Measurements from ENCODE around the gene MTRFR.
"Not testable (repeated sequence)": the region's sequence is repeated elsewhere in the genome, so short reads cannot be mapped to it uniquely, and the experiment has no call there.

The MTRFR gene

GRCh38 chr12:123248996-123249741 lies 15.9 kb downstream of the MTRFR start:
- DNase-seq (ENCODE audit: low spot score), result not testable (repeated sequence)

- DNase-seq (ENCODE audit: low spot score), result no peak
Observed at GRCh38 chr12:123250471-123251383, 17.5 kb downstream of the MTRFR start.

GRCh38 chr12:123251403-123252076 lies 18.3 kb downstream of the MTRFR start:
- DNase-seq (ENCODE audit: low spot score), result no peak

GRCh38 chr12:123252365-123252764 lies 19.1 kb downstream of the MTRFR start:
- not testable (repeated sequence) for DNase-seq (ENCODE audit: low spot score)

DNA sequence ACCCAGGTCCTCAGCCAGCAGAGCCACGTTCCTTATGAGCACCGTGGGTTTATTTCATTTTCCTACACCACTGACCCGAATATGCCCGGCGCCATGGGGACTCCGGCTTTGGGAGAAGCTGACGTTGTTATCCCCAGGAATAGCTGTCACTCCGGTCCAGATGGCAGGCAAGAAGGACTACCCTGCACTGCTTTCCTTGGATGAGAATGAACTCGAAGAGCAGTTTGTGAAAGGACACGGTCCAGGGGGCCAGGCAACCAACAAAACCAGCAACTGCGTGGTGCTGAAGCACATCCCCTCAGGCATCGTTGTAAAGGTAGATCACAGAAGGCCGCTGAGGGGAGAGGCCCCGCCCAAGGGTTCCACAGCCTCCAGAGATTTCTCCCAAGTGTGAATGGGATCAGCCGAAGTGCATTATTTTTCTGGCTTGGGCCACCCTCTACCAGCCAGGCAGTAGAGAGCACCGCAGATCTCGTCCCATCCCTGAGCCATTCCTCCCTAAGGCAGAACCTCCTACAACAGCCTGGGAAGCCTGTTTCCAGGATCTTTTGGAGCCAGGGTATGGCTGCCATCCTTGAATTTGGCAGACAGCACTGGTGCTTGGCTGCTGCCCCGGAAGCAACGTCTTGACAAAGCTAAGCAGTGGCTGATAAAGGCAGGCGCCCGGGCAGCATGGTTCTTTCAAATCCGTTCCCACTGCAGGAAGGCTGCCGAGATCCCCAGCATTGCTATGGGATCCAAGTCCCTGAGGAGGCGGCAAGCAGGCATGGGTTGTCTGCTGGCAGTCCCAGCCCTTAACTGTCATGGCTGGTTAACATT lies 20.6 kb downstream of the MTRFR start:
- DNase-seq (ENCODE audit: low spot score), result no peak

- DNase-seq (ENCODE audit: low spot score), result no peak
Observed at GRCh38 chr12:123254853-123255446, 21.7 kb downstream of the MTRFR start.

DNA sequence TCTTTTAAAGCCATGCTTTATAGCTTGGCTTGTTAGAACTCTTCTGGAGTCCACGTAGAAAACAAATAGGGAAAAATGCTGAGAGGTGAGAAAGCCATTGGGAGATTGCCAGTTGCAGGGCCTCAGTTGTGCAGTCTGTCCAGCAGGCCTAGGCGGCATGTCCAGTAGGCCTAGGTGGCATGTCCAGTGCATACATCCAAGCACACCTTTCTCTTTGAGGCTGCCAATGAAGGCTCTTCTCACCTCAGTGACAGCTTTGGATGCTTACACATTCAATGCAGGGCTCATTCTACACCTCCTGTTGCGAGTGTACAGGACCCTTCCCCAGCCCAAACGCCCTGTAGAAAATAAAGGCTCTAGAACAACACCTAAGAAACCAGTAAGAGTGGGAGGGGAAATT lies 25.4 kb downstream of the MTRFR start:
- DNase-seq (ENCODE audit: low spot score), result no peak

DNA sequence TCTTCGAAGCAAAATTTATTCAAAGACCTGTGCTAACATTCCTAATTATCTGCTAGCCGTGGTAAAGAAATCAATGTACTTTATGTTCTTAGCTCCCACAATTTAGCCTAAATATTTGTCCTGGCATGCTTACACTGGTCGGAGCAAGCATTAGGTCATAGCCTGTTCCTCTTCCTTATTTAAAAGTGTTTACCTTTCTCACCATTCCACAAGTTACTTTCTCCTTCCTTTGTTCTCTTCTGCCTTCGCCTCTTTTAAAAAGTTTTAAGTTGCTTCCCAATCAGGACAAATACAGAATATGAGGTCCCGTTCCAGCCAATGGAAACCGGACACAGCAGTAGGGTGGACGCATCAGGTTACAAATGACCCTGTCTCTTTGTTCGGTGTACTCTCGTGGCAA lies 26.8 kb downstream of the MTRFR start:
- no peak for DNase-seq (ENCODE audit: low spot score)

DNA sequence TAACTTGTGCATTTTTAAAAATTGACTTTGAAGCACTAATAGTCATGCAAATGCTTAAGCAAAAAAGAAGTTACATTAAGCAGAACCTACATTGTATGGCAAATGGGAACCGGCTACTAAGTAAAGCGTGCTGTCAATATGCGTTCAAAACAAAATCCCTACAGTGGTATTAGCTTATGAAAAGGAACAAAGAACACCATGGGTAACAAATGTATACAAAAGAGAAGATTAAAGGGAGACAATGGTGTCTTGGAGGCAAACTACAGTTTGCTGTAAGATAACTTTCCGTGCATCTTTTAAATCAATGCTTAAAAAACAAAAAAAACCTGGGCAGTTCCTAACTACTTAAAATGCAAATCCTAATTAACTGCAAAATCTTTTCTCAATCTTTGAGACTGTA lies 28.0 kb downstream of the MTRFR start:
- no peak for DNase-seq (ENCODE audit: low spot score)

DNA sequence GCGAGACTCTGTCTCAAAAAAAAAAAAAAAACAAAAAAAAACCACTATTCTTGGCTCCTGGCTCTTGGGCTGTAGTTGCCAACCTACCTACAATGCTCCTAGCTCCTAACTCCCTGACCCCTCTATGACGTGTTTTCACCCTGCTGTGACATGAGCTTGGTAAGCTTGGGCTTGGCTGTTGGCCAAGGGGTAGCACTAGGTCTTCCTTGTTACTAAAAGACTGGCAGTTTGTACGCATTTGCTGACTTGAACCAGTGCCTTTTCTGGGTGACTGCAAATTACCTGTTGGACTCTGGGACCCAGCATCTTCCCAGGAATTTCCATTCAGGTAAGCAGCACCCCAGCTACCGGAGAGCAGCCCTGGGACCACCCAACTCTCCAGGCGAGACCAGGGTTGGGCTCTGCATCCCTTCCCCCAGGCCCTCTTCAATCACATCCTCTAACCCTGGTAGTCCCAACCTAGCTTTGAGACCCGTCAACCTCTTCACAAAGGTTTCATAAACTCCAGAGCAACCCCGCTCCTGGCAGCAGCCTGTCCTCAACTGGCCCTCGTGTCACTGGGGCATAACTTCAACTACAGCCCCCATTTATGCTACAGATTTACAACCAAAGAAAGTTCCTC lies 30.1 kb downstream of the MTRFR start:
- no peak for DNase-seq (ENCODE audit: low spot score)

- DNase-seq (ENCODE audit: low spot score), result no peak
Observed at GRCh38 chr12:123264642-123265041, 31.4 kb downstream of the MTRFR start.

GRCh38 chr12:123265851-123266678 lies 32.8 kb downstream of the MTRFR start:
- DNase-seq (ENCODE audit: low spot score), result no peak

DNA sequence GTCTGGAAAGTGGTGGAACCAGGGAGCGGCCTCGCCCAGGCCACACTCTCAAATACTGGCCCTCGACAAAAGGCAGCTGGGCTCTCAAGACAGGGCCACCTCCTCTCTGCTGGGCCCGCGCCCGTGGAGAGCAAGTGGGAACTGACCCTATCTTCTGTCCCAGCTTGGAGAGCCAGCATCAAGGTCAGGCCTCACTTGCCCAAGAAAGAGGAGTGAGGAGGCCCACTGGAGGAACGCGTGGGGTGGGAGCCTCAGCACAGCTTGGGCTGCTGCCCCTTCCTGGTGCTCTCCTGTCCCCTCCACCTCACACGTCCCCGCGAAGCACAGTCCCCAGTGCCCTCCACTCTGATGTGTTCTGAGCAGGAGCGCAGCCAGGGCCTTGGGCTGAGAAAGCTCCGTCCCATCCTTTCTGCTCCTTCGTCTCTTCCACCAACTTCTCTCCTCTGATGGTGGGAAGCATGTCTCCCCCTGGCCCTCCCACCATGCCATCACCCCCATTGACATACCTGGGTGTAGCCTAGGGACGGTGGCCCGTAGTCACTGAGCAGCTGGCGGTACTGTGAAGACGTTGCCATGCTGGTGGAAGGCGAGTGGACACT lies 33.5 kb downstream of the MTRFR start:
- no peak for DNase-seq (ENCODE audit: low spot score)

DNA sequence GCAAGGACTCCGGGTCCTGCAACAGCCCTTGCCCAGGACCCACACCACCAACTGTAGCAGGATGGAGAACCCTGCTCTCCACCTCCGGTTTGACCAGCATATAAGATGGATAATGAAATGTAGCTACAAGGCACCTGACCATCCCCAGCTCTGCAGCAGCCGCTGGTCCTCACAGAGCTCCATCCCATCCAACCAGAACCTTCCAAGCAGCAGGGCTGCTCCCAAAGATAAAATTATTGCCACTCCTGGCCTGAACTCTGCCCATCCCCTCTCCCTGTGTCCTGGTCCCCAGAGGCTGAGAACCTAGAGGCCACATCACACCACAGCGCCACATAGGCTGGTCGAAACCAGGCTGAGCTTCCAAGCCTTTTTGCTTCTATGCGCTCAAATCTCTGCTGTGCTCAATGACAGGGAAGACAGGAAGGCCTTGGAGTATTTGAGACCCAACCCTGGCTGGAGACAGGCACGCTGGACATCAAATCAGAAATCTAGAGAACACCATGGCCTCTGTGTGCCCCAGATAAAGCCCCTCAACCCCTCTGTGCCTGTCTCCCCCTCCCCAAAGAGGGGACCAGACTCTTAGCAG lies 34.2 kb downstream of the MTRFR start:
- DNase-seq (ENCODE audit: low spot score), result no peak

GRCh38 chr12:123267991-123268843 lies 35.0 kb downstream of the MTRFR start:
- no peak for DNase-seq (ENCODE audit: low spot score)

GRCh38 chr12:123268850-123269249 lies 35.6 kb downstream of the MTRFR start:
- DNase-seq (ENCODE audit: low spot score), result no peak

GRCh38 chr12:123269395-123269892 lies 36.2 kb downstream of the MTRFR start:
- DNase-seq (ENCODE audit: low spot score), result peak; percentile 85

DNA sequence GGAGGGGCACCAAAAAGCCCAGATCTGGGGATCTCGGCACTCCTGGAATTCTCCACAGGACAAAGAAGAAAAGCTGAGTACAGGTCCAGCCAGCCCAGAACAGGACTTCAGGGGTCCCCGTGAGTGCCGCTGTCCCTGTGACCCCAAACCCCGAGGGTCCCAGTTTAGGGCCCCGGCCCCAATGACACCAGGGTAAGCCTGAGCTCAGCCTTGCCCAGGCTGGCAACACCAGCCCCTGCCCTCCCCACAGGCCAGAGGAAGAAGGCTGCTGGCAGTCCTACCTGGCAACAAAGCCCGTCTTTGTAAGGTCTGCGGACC lies 36.6 kb downstream of the MTRFR start:
- no peak for DNase-seq (ENCODE audit: low spot score)

Data from AG20443 (cell line).